Colonic mucosa (tissue), 4 donors: ENCODE results near the gene OR10P1. TPM values are rescaled to one million over a fixed set of nuclear protein-coding genes. Genes with fewer than 3 reads are reported as not detected.

ENCODE experiments used
- DNase-seq: peaks from one replicate; pipeline ENCODE4 v3.0.0-alpha.2; 2020
- H3K27ac ChIP-seq: fragments of 200-600 bp; one replicate; pipeline ENCODE4 v1.8.0; 2021
- H3K27me3 ChIP-seq: fragments of 200-600 bp; one replicate; pipeline ENCODE4 v1.8.0; 2021
- H3K36me3 ChIP-seq: fragments of 200-600 bp; one replicate; pipeline ENCODE4 v1.8.0; 2021
- H3K4me1 ChIP-seq: fragments of 200-600 bp; one replicate; pipeline ENCODE4 v1.8.0; 2021; ENCODE audit warnings: mild to moderate bottlenecking
- H3K4me3 ChIP-seq: fragments of 200-600 bp; one replicate; pipeline ENCODE4 v1.8.0; 2021
- H3K9ac ChIP-seq, 2 donors: one replicate each; pipeline ENCODE4 v1.7.0; 2013; ENCODE audit warnings: control low read depth in 2 of 2, low read depth in 2 of 2, low read length in 2 of 2
- H3K9me3 ChIP-seq: fragments of 200-600 bp; one replicate; pipeline ENCODE4 v1.8.0; 2021
- CTCF ChIP-seq: fragments of 200-600 bp; IDR thresholded peaks from one replicate; pipeline ENCODE4 v1.8.0; 2022; ENCODE audit warnings: antibody characterized with exemption, mild to moderate bottlenecking
- intact Hi-C: fragments of 100-400 bp; cut with DNase I; formaldehyde crosslinking; loops from one replicate; pipeline ENCODE4 v1.14.1; 2022
- total RNA-seq, 2 donors: library from RNA; stranded (reverse); fragmentation: NEBNext Ultra II Directional in 1 of 2; extraction: Animal tissue kit (Norgen Biotek cat#: 25700) in 1 of 2; gene quantifications; one replicate each; pipeline ENCODE4 v1.2.1, GENCODE V29; 2021
- donor health status: healthy.
- donor health status: DM: no; HTN: no; CAD: no.
- donor health status: DM: no; HTN: no; CAD: no.

OR10P1 gene
- total RNA-seq, 2 donors from 2014 or later, result not detected

- TF ChIP-seq CTCF, result no peak
- no peak for DNase-seq
- H3K27me3 ChIP-seq, result no peaks in the 10 kb centered on the region
- peaks cover 4% of the 10 kb centered on the region for H3K4me1 ChIP-seq
- H3K27ac ChIP-seq, result no peak overlapping the region
- H3K4me3 ChIP-seq, result no peak overlapping the region
- no peaks in the 10 kb centered on the region for H3K36me3 ChIP-seq
- H3K9me3 ChIP-seq, result no peaks in the 10 kb centered on the region
- intact Hi-C loops, result no loop called here
- no peak overlapping the region for H3K9ac ChIP-seq
Observed at GRCh38 chr12:55686366-55687010, 49.8 kb downstream of the OR10P1 start.

Other genes with a start within 250 kb of the OR10P1 start
- gene OR6C65, start 236.4 kb upstream of the OR10P1 start, total RNA-seq, result not detected
- not detected for gene OR6C76, start 210.6 kb upstream of the OR10P1 start, total RNA-seq
- not detected for gene OR6C2, start 192.8 kb upstream of the OR10P1 start, total RNA-seq
- gene OR6C70, start 166.8 kb upstream of the OR10P1 start, total RNA-seq, result not detected
- not detected for gene OR6C68, start 144.5 kb upstream of the OR10P1 start, total RNA-seq
- gene OR6C4, start 87.3 kb upstream of the OR10P1 start, total RNA-seq, result not detected
- gene OR2AP1, start 64.4 kb upstream of the OR10P1 start, total RNA-seq, result not detected
- 10 to 100 TPM; 10.8 to 64.4 TPM for gene ITGA7, start 71.0 kb downstream of the OR10P1 start, total RNA-seq
- gene BLOC1S1, start 79.2 kb downstream of the OR10P1 start, total RNA-seq, result 100 to 1,000 TPM; 214 to 242 TPM
- gene RDH5, start 83.5 kb downstream of the OR10P1 start, total RNA-seq, result 10 to 100 TPM; 22.6 to 29.6 TPM
- 1,000 to 10,000 TPM in 1 of 2 donors, 100 to 1,000 TPM in 1; 707 to 1,094 TPM for gene CD63, start 92.1 kb downstream of the OR10P1 start, total RNA-seq
- gene GDF11, start 106.2 kb downstream of the OR10P1 start, total RNA-seq, result 1 to 10 TPM; 3.2 to 3.7 TPM
- 10 to 100 TPM; 52.3 to 53.0 TPM for gene SARNP, start 180.8 kb downstream of the OR10P1 start, total RNA-seq
- 10 to 100 TPM; 59.3 to 93.3 TPM for gene ORMDL2, start 181.1 kb downstream of the OR10P1 start, total RNA-seq
- 10 to 100 TPM; 24.6 to 24.7 TPM for gene DNAJC14, start 192.7 kb downstream of the OR10P1 start, total RNA-seq
- gene MMP19, start 206.0 kb downstream of the OR10P1 start, total RNA-seq, result 1 to 10 TPM; 2.1 to 2.7 TPM